Measurements from ENCODE around the gene SNN.

The SNN gene

DNA sequence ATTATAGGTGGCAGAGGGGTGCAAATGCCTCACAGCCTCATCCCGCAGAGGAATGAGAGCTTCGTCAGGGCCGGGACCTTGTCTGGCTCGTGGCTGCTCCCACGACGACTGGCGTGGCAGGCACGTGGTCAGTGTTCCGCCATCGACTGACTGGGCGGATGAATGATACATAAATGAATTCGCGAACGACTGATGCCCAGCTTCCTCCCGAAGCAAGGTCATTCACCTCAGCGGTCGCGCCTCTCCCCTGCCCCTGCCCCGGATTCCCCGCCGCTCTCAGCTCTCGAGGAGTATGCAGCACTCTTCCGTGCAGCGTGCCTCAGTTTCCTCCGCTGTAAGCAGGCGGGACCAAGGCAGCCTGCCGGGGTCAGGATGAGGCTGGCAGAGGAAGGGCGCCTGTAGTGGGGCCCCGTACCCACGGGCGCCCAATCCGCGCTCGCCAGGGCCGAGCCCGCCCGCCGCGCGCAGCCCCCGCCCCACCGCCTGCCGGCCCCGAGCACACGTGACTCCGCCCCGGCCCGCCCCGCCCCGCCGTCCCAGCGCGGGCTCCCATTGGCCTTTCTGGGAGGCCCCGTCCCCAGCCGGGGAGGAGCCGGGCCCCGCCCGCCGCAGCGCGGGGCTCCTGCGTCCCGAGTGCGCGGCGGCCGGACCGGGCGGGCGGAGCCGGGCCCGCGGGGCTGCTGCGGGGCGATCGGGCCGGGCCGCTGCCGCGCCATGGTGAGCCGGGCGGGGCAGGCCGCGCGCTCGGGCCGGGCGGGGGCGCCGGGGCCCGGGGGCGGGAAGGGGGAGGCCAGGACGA lies at the start of gene SNN:
Gene SNN, plus strand, starts transcription at position 632 of the 799 bp plus-strand sequence. CDS start 7,605 bp downstream, outside the sequence.
- H3K36me3 ChIP-seq (ENCODE audit: insufficient read depth, low read length) = no peaks in the 10 kb centered on the region
- H3K4me3 ChIP-seq (ENCODE audit: low read depth, low read length, poor library complexity, severe bottlenecking) = peak within 1 kb of the TSS; percentile 67
- no peaks in the 10 kb centered on the region for H3K27me3 ChIP-seq (ENCODE audit: insufficient read depth, low read length)
- H3K79me2 ChIP-seq (ENCODE audit: insufficient read depth, low read length) = no peaks in the 10 kb centered on the region
- no peaks in the 10 kb centered on the region for H3K9me3 ChIP-seq (ENCODE audit: low read length)
- H3K9ac ChIP-seq (ENCODE audit: low read length) = peak within 1 kb of the TSS; percentile 57
- peak within 1 kb of the TSS; percentile 55 for H3K27ac ChIP-seq (ENCODE audit: low read depth, low read length, poor library complexity, severe bottlenecking)
- H2AFZ ChIP-seq (ENCODE audit: low read length) = 0 out of 2 replicates have a peak within 1 kb of the TSS, but pooled peaks have one; percentile 7
- H3F3A ChIP-seq (ENCODE audit: insufficient read depth, low read length) = no peaks in the 10 kb centered on the region
- TF ChIP-seq, protein P1, sequence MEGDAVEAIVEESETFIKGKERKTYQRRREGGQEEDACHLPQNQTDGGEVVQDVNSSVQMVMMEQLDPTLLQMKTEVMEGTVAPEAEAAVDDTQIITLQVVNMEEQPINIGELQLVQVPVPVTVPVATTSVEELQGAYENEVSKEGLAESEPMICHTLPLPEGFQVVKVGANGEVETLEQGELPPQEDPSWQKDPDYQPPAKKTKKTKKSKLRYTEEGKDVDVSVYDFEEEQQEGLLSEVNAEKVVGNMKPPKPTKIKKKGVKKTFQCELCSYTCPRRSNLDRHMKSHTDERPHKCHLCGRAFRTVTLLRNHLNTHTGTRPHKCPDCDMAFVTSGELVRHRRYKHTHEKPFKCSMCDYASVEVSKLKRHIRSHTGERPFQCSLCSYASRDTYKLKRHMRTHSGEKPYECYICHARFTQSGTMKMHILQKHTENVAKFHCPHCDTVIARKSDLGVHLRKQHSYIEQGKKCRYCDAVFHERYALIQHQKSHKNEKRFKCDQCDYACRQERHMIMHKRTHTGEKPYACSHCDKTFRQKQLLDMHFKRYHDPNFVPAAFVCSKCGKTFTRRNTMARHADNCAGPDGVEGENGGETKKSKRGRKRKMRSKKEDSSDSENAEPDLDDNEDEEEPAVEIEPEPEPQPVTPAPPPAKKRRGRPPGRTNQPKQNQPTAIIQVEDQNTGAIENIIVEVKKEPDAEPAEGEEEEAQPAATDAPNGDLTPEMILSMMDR (IDR thresholded peaks at IDR 0.05; ENCODE audit: low read length) = no peak
- TF ChIP-seq EZH2 (IDR thresholded peaks at IDR 0.05; ENCODE audit: borderline replicate concordance, low read length) = no peak
- no peaks in the 10 kb centered on the region for H4K20me1 ChIP-seq (ENCODE audit: insufficient read depth, low read length)
- H3K9me2 ChIP-seq (ENCODE audit: low read depth, low read length) = no peaks in the 10 kb centered on the region
- H3K4me2 ChIP-seq (ENCODE audit: low read length) = peak within 1 kb of the TSS; percentile 79
- H3K4me1 ChIP-seq (ENCODE audit: insufficient read depth, low read length, severe bottlenecking) = peaks cover 76% of the 10 kb centered on the region

- H3K9me2 ChIP-seq (ENCODE audit: low read depth, low read length) = no peaks in the 10 kb centered on the region
- peak overlapping the region; percentile 1; the same call in 1 of the 2 replicates for H3K4me2 ChIP-seq (ENCODE audit: low read length)
- H4K20me1 ChIP-seq (ENCODE audit: insufficient read depth, low read length) = no peaks in the 10 kb centered on the region
- H3K4me3 ChIP-seq (ENCODE audit: low read depth, low read length, poor library complexity, severe bottlenecking) = no peak overlapping the region
- TF ChIP-seq EZH2 (IDR thresholded peaks at IDR 0.05; ENCODE audit: borderline replicate concordance, low read length) = no peak
- TF ChIP-seq, protein P1 (IDR thresholded peaks at IDR 0.05; ENCODE audit: low read length) = no peak
- H2AFZ ChIP-seq (ENCODE audit: low read length) = no peak overlapping the region
- H3K27me3 ChIP-seq (ENCODE audit: insufficient read depth, low read length) = no peaks in the 10 kb centered on the region
- no peaks in the 10 kb centered on the region for H3K36me3 ChIP-seq (ENCODE audit: insufficient read depth, low read length)
- no peaks in the 10 kb centered on the region; the same call in 1 of the 2 replicates for H3K9me3 ChIP-seq (ENCODE audit: low read length)
- H3K27ac ChIP-seq (ENCODE audit: low read depth, low read length, poor library complexity, severe bottlenecking) = peak overlapping the region; percentile 100
- H3K9ac ChIP-seq (ENCODE audit: low read length) = no peak overlapping the region; the same call in 1 of the 2 replicates
- H3K4me1 ChIP-seq (ENCODE audit: insufficient read depth, low read length, severe bottlenecking) = peaks cover 69% of the 10 kb centered on the region
- 0 out of 2 replicates have a peak, but pooled peaks cover 6% of the 10 kb centered on the region for H3F3A ChIP-seq (ENCODE audit: insufficient read depth, low read length)
- no peaks in the 10 kb centered on the region for H3K79me2 ChIP-seq (ENCODE audit: insufficient read depth, low read length)
These were observed 48.9 kb upstream of the SNN start for GRCh38 chr16:11619327-11619851.

DNA sequence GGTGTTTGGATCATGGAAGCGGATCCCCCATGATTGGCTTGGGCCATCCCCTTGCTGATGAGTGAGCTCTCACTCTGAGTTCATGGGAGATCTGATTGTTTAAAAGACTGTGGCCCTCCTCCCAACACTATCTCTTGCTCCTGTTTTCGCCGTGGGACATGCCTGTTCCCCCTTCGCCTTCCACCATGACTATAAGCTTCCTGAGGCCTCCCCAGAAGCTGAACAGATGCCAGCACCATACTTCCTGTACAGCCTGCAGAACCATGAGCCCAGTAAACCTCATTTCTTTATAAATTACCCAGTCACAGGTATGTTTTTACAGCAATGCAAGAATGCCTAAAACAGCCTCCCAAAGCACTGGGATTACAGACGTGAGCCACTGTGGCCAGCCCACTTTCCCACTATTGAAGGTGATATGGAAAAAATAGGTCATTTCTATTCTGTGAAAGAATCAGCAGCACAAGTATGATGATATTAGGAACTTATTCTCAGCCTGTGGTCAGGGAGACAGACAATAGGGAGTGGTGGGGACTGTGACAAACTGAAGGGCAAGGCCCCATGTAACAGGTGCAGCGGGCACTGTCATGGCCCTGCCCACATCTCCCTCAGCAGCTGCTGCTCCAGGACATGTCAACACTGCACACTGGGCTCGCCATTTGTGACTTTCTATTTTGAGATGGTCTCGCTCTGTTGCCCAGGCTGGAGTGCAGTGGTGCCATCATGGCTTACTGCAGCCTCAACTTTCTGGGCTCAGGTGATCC lies 47.8 kb upstream of the SNN start:
- Histone ChIP-seq H3K79me2 (ENCODE audit: insufficient read depth, low read length) (no peaks in the 10 kb centered on the region), H3K27me3 (ENCODE audit: insufficient read depth, low read length) (no peaks in the 10 kb centered on the region), H3K4me2 (ENCODE audit: low read length) (no peak overlapping the region), H3K27ac (ENCODE audit: low read depth, low read length, poor library complexity, severe bottlenecking) (peak overlapping the region; percentile 100), H3K36me3 (ENCODE audit: insufficient read depth, low read length) (no peaks in the 10 kb centered on the region), H3K4me3 (ENCODE audit: low read depth, low read length, poor library complexity, severe bottlenecking) (no peak overlapping the region), H3K9ac (ENCODE audit: low read length) (no peak overlapping the region), H3K9me3 (ENCODE audit: low read length) (no peaks in the 10 kb centered on the region; the same call in 1 of the 2 replicates), H3F3A (ENCODE audit: insufficient read depth, low read length) (0 out of 2 replicates have a peak, but pooled peaks cover 6% of the 10 kb centered on the region), H2AFZ (ENCODE audit: low read length) (no peak overlapping the region), H3K9me2 (ENCODE audit: low read depth, low read length) (no peaks in the 10 kb centered on the region), H4K20me1 (ENCODE audit: insufficient read depth, low read length) (no peaks in the 10 kb centered on the region), H3K4me1 (ENCODE audit: insufficient read depth, low read length, severe bottlenecking) (peaks cover 70% of the 10 kb centered on the region)
- TF ChIP-seq, protein P1 (IDR thresholded peaks at IDR 0.05; ENCODE audit: low read length) = no peak
- no peak for TF ChIP-seq EZH2 (IDR thresholded peaks at IDR 0.05; ENCODE audit: borderline replicate concordance, low read length)
